ENCODE measurements around the gene SLC25A13.

DNA sequence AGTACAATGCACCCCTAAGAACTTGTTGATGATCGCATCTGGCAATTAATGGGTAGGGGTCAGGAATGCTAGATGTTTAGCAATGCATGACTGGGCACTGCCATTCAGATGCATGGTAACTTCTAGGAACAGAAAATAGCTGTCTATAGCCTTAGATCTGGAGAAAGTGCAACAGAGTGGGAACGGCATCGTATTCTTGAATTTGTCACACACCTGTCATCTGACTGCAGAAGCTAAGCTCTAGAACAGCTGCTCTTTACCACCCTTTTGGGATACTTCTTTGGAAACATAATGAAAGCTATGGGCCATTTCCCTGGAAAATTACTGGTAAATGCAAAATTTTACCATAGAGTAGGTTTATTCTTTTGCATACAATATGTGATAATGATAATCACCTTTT lies 118.1 kb downstream of the SLC25A13 start:
- TF ChIP-seq ESRRG (CRISPR knock-in tag; IDR thresholded peaks at IDR 0.05), result no peak
- TF ChIP-seq ZNF70 (CRISPR knock-in tag; IDR thresholded peaks at IDR 0.05), result no peak
- no peak for TF ChIP-seq RARB (CRISPR knock-in tag; IDR thresholded peaks at IDR 0.05)
- no peak for TF ChIP-seq GLIS3 (CRISPR knock-in tag; IDR thresholded peaks at IDR 0.05)
- TF ChIP-seq, protein P1, sequence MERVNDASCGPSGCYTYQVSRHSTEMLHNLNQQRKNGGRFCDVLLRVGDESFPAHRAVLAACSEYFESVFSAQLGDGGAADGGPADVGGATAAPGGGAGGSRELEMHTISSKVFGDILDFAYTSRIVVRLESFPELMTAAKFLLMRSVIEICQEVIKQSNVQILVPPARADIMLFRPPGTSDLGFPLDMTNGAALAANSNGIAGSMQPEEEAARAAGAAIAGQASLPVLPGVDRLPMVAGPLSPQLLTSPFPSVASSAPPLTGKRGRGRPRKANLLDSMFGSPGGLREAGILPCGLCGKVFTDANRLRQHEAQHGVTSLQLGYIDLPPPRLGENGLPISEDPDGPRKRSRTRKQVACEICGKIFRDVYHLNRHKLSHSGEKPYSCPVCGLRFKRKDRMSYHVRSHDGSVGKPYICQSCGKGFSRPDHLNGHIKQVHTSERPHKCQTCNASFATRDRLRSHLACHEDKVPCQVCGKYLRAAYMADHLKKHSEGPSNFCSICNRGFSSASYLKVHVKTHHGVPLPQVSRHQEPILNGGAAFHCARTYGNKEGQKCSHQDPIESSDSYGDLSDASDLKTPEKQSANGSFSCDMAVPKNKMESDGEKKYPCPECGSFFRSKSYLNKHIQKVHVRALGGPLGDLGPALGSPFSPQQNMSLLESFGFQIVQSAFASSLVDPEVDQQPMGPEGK (CRISPR knock-in tag; IDR thresholded peaks at IDR 0.05; ENCODE audit: borderline replicate concordance), result no peak
- TF ChIP-seq, protein P2, sequence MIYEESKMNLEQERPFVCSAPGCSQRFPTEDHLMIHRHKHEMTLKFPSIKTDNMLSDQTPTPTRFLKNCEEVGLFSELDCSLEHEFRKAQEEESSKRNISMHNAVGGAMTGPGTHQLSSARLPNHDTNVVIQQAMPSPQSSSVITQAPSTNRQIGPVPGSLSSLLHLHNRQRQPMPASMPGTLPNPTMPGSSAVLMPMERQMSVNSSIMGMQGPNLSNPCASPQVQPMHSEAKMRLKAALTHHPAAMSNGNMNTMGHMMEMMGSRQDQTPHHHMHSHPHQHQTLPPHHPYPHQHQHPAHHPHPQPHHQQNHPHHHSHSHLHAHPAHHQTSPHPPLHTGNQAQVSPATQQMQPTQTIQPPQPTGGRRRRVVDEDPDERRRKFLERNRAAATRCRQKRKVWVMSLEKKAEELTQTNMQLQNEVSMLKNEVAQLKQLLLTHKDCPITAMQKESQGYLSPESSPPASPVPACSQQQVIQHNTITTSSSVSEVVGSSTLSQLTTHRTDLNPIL (CRISPR knock-in tag; IDR thresholded peaks at IDR 0.05; ENCODE audit: low read depth), result no peak
- no peak for TF ChIP-seq ZC3H10 (CRISPR knock-in tag; IDR thresholded peaks at IDR 0.05)
- TF ChIP-seq CSDC2 (CRISPR knock-in tag; IDR thresholded peaks at IDR 0.05), result no peak
- TF ChIP-seq ISL1 (CRISPR knock-in tag; IDR thresholded peaks at IDR 0.05), result no peak
- no peak for TF ChIP-seq SNAI2 (CRISPR knock-in tag; IDR thresholded peaks at IDR 0.05)
- TF ChIP-seq ZNF8 (CRISPR knock-in tag; IDR thresholded peaks at IDR 0.05), result no peak
- TF ChIP-seq ZFP3 (CRISPR knock-in tag; IDR thresholded peaks at IDR 0.05), result no peak
- no peak for TF ChIP-seq ARNTL (CRISPR knock-in tag; IDR thresholded peaks at IDR 0.05; ENCODE audit: borderline replicate concordance, low read depth)
- no peak for TF ChIP-seq ZFP30 (CRISPR knock-in tag; IDR thresholded peaks at IDR 0.05)

All from SK-N-SH treated with all-trans-retinoic acid at 6 μM for 48 hours (cell line).